K562 (cell line): ENCODE measurements around the gene UBXN6. TPM values are rescaled to one million over a fixed set of nuclear protein-coding genes. Genes with fewer than 3 reads are reported as not detected.
A peak's percentile ranks its signal among the peaks of the same experiment; 100 is the strongest.

Experiments used
- ATAC-seq: fragments of 200-7000 bp; cut with Tn5 transposase; 3 replicates; pipeline ENCODE4 v1.9.1; 2020; ENCODE audit warnings: moderate library complexity
- BruUV-seq: library from RNA; stranded (reverse); fragments of 400-500 nt; replicated peaks from 2 replicates; lab custom pipeline; 2021; lab: Mats Ljungman, UMichigan
- CTCF ChIA-PET: fragments of 300-600 bp; formaldehyde crosslinking; extraction: SDS; loops from one replicate; lab custom pipeline; 2021; ENCODE audit warnings: low intra/inter-chr PET ratio; lab: Yijun Ruan, JAX
- POLR2A ChIA-PET: fragments of 300-600, 350-650 bp; sonication (Branson Sonifier 250); formaldehyde crosslinking; extraction: SDS; loops from one replicate; lab custom pipeline; 2021; ENCODE audit warnings: antibody characterized with exemption, inconsistent platforms; lab: Yijun Ruan, JAX
- DNase-seq, 4 experiments: peaks; one replicate each; pipeline versions ENCODE4 v3.0.0 to v3.0.0-alpha.2; 2011 to 2018; ENCODE audit warnings: low spot score in 3 of 4, mixed read lengths in 3 of 4; ENCODE audit errors: extremely low read depth in 1 of 4
- FAIRE-seq: peaks from 2 replicates; lab custom pipeline; 2011; peaks lifted over from hg19 to GRCh38; lab: Jason Lieb, UNC
- H2AFZ ChIP-seq: 2 replicates; pipeline ENCODE4 v1.6.0; 2011; ENCODE audit warnings: low read depth, low read length, control low read depth, inconsistent platforms
- H3K27ac ChIP-seq: fragments of 200-600 bp; 3 replicates; pipeline ENCODE4 v1.8.0; 2011; ENCODE audit warnings: low read depth, mild to moderate bottlenecking, control low read depth, inconsistent platforms, low read length, moderate library complexity, mixed read lengths; ENCODE audit errors: extremely low read depth
- H3K27me3 ChIP-seq, 2 experiments: fragments of 300-600 bp in 1 of 2; 2 replicates in 1 of 2; 3 replicates in 1 of 2; pipeline versions ENCODE4 v1.6.0 to v1.8.0; 2011; ENCODE audit warnings: inconsistent platforms in 2 of 2, low read length in 2 of 2, mild to moderate bottlenecking in 1 of 2, mixed read lengths in 1 of 2, moderate library complexity in 1 of 2; ENCODE audit not compliant: control insufficient read depth in 2 of 2, insufficient read depth in 2 of 2
- H3K36me3 ChIP-seq: fragments of 300-600 bp; 3 replicates; pipeline ENCODE4 v1.8.0; 2011; ENCODE audit warnings: mild to moderate bottlenecking, low read length, inconsistent platforms; ENCODE audit not compliant: control insufficient read depth, insufficient read depth
- H3K4me1 ChIP-seq, 2 experiments: fragments of 200-600 bp in 1 of 2; replicated peaks in 1 of 2; 2 replicates in 1 of 2; 3 replicates in 1 of 2; pipeline versions ENCODE4 v1.5.1 to v1.8.0; 2011; ENCODE audit warnings: inconsistent platforms in 2 of 2, low read length in 2 of 2, mild to moderate bottlenecking in 1 of 2, mixed read lengths in 1 of 2, moderate library complexity in 1 of 2; ENCODE audit not compliant: control insufficient read depth in 2 of 2, insufficient read depth in 2 of 2
- H3K4me2 ChIP-seq: 2 replicates; pipeline ENCODE4 v1.6.1; 2011; ENCODE audit warnings: low read length, control low read depth, inconsistent platforms, mixed read lengths; ENCODE audit not compliant: insufficient read depth
- H3K4me3 ChIP-seq: fragments of 200-600 bp; sonication (generic), shearing (Covaris generic); 2 replicates; pipeline ENCODE4 v1.5.1; 2016; ENCODE audit warnings: control low read depth, inconsistent platforms
- H3K79me2 ChIP-seq: fragments of 200-600 bp; 3 replicates; pipeline ENCODE4 v1.8.0; 2011; ENCODE audit warnings: low read length, inconsistent platforms; ENCODE audit not compliant: control insufficient read depth, insufficient read depth
- H3K9ac ChIP-seq, 2 experiments: 2 replicates each; pipeline versions ENCODE4 v1.6.0 to v1.6.1; 2011; ENCODE audit warnings: low read depth in 2 of 2, low read length in 2 of 2, control low read depth in 1 of 2, inconsistent platforms in 1 of 2, mild to moderate bottlenecking in 1 of 2, mixed read lengths in 1 of 2; ENCODE audit not compliant: insufficient read depth in 1 of 2
- H3K9me1 ChIP-seq: one replicate; pipeline ENCODE4 v1.6.0; 2011; ENCODE audit warnings: inconsistent platforms, mild to moderate bottlenecking, low read length, moderate library complexity; ENCODE audit not compliant: control insufficient read depth, insufficient read depth
- H3K9me3 ChIP-seq: replicated peaks from 2 replicates; pipeline ENCODE4 v1.5.1; 2011; ENCODE audit warnings: low read depth, low read length, inconsistent platforms; ENCODE audit not compliant: control insufficient read depth, insufficient read depth
- H4K20me1 ChIP-seq: replicated peaks from 2 replicates; pipeline ENCODE4 v1.6.1; 2011; ENCODE audit warnings: low read length, inconsistent platforms, mixed read lengths; ENCODE audit not compliant: control insufficient read depth, insufficient read depth
- ATF3 ChIP-seq, 2 experiments: fragments of 450-650 bp in 1 of 2; sonication (generic) in 1 of 2; formaldehyde crosslinking in 1 of 2; IDR thresholded peaks in 1 of 2; conservative IDR thresholded peaks in 1 of 2; 2 replicates each; pipeline versions ENCODE4 v1.6.1 to v1.8.1; 2016 to 2023; ENCODE audit warnings: mild to moderate bottlenecking in 2 of 2, moderate library complexity in 2 of 2, inconsistent platforms in 1 of 2, missing genetic modification reagents in 1 of 2
- CEBPG ChIP-seq, 3 experiments: fragments of 200-800 bp in 1 of 3; sonication (Bioruptor generic) in 1 of 3; sonication (generic) in 1 of 3; formaldehyde crosslinking in 1 of 3; IDR thresholded peaks in 2 of 3; conservative IDR thresholded peaks in 1 of 3; 2 replicates each; pipeline versions ENCODE4 v1.6.1 to v1.8.0; 2016 to 2022; ENCODE audit warnings: missing compliant biosample characterization in 2 of 3, missing genetic modification characterization in 2 of 3, mild to moderate bottlenecking in 1 of 3, missing genetic modification reagents in 1 of 3
- FOSL1 ChIP-seq: fragments of 200-800 bp; sonication (Bioruptor generic); conservative IDR thresholded peaks from 2 replicates; pipeline ENCODE4 v1.6.1; 2016; ENCODE audit warnings: missing genetic modification characterization, missing compliant biosample characterization
- JUND ChIP-seq, 2 experiments: IDR thresholded peaks; 2 replicates in 1 of 2; 3 replicates in 1 of 2; pipeline ENCODE4 v1.6.1; 2011; ENCODE audit warnings: borderline replicate concordance in 2 of 2, low read depth in 2 of 2, low read length in 2 of 2, improper control_type of control experiment in 1 of 2, missing biosample characterization in 1 of 2, missing genetic modification characterization in 1 of 2, missing genetic modification reagents in 1 of 2
- PRMT5 ChIP-seq: sonication (generic); formaldehyde crosslinking; IDR thresholded peaks from 2 replicates; pipeline ENCODE4 v1.5.0; 2020; ENCODE audit warnings: missing genetic modification reagents
- SMAD1 ChIP-seq: fragments of 150-350 bp; IDR thresholded peaks from 2 replicates; pipeline ENCODE4 v1.6.1; 2014; ENCODE audit warnings: low read length, low read depth; ENCODE audit not compliant: partially characterized antibody
- ZNF384 ChIP-seq: IDR thresholded peaks from 2 replicates; pipeline ENCODE4 v1.6.1; 2012; ENCODE audit warnings: low read depth, low read length, improper control_type of control experiment
- WGBS: fragments of 100-300 bp; shearing (Covaris generic); methylation state at CpG from one replicate; pipeline ENCODE4 v1.1.6; 2016; ENCODE audit warnings: low coverage, mixed read lengths; ENCODE audit not compliant: insufficient coverage; ENCODE audit errors: missing lambda C conversion rate; 5-methylcytosine and 5-hydroxymethylcytosine counted together
- in situ Hi-C: fragments of 300-500 bp; cut with MboI; formaldehyde crosslinking; loops from 4 replicates; pipeline ENCODE4 v1.15.0; 2018; ENCODE audit warnings: inconsistent platforms, mixed read lengths
- intact Hi-C: fragments of 100-400 bp; cut with micrococcal nuclease; formaldehyde crosslinking; loops from 2 replicates; pipeline ENCODE4 v1.14.2; 2022
- polyA plus RNA-seq, 8 experiments: library from polyadenylated mRNA; depleted of rRNA in 4 of 8; stranded (reverse) in 5 of 8; unstranded in 3 of 8; fragments of >200 nt; fragmentation: Nextera tagmentation in 2 of 8; fragmentation: Illumina TruSeq in 1 of 8; extraction: Ambion mirVana in 2 of 8; extraction: Trizol in 1 of 8; gene quantifications; 2 replicates each; pipeline versions ENCODE4 v1.2.1 to v1.2.3, GENCODE V29; 2011 to 2014; ENCODE audit warnings: inconsistent platforms in 1 of 8, missing spikeins in 1 of 8
- total RNA-seq, 7 experiments: library from RNA; depleted of rRNA in 6 of 7; stranded (reverse); fragments of >200 nt in 6 of 7; fragmentation: Illumina TruSeq in 2 of 7; extraction: Trizol in 2 of 7; gene quantifications; 2 replicates each; pipeline versions ENCODE4 v1.2.1 to v1.2.3, GENCODE V29; 2011 to 2021; ENCODE audit warnings: low replicate concordance in 1 of 7

The UBXN6 gene
- total and polyA plus RNA-seq, 9 of the 15 experiments (the other 6 are each of a cell fraction or from before 2014, with no cell fraction given), result 0.48 to 90.2 (median 29.5) TPM

DNA sequence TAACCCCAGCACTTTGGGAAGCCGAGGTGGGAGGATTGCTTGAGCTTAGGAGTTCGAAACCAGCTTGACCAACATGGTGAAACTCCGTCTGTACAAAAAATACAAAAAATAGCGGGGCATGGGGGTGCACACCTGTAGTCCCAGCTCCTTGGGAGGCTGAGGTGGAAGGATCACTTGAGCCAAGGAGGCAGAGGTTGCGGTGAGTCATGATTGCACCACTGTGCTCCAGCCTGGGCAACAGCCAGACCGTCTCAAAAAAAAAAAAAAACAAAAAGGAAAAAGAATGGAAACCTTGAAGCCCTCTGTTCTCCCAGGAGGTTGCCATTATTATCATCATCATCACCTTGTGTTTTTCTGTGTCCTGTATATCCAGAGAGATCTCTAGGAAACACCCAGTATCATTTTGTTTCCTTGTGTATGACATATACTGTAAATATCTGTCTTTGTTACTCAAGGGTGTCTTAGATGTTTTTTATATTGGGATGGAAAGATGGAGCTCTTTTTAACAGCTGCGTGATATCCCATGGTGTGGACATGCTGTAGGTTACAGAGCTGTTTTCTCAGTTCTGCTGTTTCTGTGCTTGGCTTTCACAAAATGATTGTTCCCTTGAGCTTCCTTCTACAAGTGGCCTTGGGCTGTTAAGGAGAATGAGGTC is 43.3 kb downstream of the UBXN6 start:
- ChIA-PET CTCF (no interaction called here), POLR2A (interaction anchor here (0.6 to 4.7 kb wide), 13 partner anchors 8 to 544 kb away, joined by 3 to 28 read pairs (median 4); partner anchors contain the start of gene CHAF1A)
- peaks cover 84% of the 10 kb centered on the region for H3K79me2 ChIP-seq
- H3K9ac ChIP-seq, result no peak overlapping the region
- peaks cover 4 to 19% of the 10 kb centered on the region in 2 experiments; a peak in 4 of 5 replicates for H3K4me1 ChIP-seq
- H3K27me3 ChIP-seq, result no peaks in the 10 kb centered on the region
- intact Hi-C loops (no loop called here), in situ Hi-C loops (no loop called here)
- DNase-seq (no peak), ATAC-seq (peak; percentile 46), FAIRE-seq (no peak)
- BruUV-seq, result TSS peak; percentile 1
- TF ChIP-seq ATF3 (IDR thresholded peaks at IDR 0.05) (peak; percentile 74), ATF3 (CRISPR knock-in tag; conservative IDR thresholded peaks at IDR 0.05) (no peak), PRMT5 (no peak), CEBPG (CRISPR knock-in tag; IDR thresholded peaks at IDR 0.05) (peak; percentile 50; the same call in 1 of the 2 replicates), CEBPG (tag; conservative IDR thresholded peaks at IDR 0.05 in 1 of 2, IDR thresholded peaks at IDR 0.05 in 1 of 2) (peak in 1 of 2 experiments; percentile 41; a peak in 1 of 4 replicates), FOSL1 (tag) (peak; percentile 81), SMAD1 (no peak), JUND (IDR thresholded peaks at IDR 0.05; ENCODE audit: borderline replicate concordance, low read depth, low read length) (peak; percentile 68), JUND (tag; IDR thresholded peaks at IDR 0.05; ENCODE audit: borderline replicate concordance, low read depth, low read length) (no peak; the same call in 2 of the 3 replicates), ZNF384 (peak; percentile 37; the same call in 1 of the 2 replicates)
- H4K20me1 ChIP-seq, result peaks cover 27% of the 10 kb centered on the region
- peaks cover 93% of the 10 kb centered on the region for H3K36me3 ChIP-seq
- H3K4me3 ChIP-seq, result no peak overlapping the region
- H3K9me1 ChIP-seq, result no peaks in the 10 kb centered on the region
- no peaks in the 10 kb centered on the region for H3K9me3 ChIP-seq
- H2AFZ ChIP-seq, result no peak overlapping the region
- H3K27ac ChIP-seq, result peak overlapping the region; percentile 62; the same call in 2 of the 3 replicates
- 75% methylated on average over 7 of the region's 7 CpGs for WGBS
- 0 out of 2 replicates have a peak overlapping the region, but pooled peaks have one; percentile 18 for H3K4me2 ChIP-seq
